GM12872 (cell line): ENCODE results near the gene USP20.

Source experiments
- CTCF ChIP-seq: IDR thresholded peaks from 3 replicates; pipeline ENCODE4 v1.5.1; 2011; ENCODE audit warnings: low read depth, mild to moderate bottlenecking, low read length, moderate library complexity; ENCODE audit not compliant: insufficient read depth

USP20 gene

GRCh38 chr9:129886226-129887174, 51.2 kb downstream of the USP20 start:
- no peak for TF ChIP-seq CTCF

- peak; percentile 22; the same call in 1 of the 3 replicates for TF ChIP-seq CTCF
Observed at GRCh38 chr9:129887334-129888292, 52.4 kb downstream of the USP20 start.

- no peak for TF ChIP-seq CTCF
Observed at GRCh38 chr9:129888293-129889121, 53.2 kb downstream of the USP20 start.

- TF ChIP-seq CTCF = no peak
Observed at GRCh38 chr9:129889122-129889940, 54.1 kb downstream of the USP20 start.

GRCh38 chr9:129889941-129890717, 54.9 kb downstream of the USP20 start:
- no peak for TF ChIP-seq CTCF

- no peak for TF ChIP-seq CTCF
Observed at GRCh38 chr9:129891569-129891968, 56.3 kb downstream of the USP20 start.
